IMR-90 (cell line): ENCODE measurements around the gene FBXW5.

Source experiments
- CEBPB ChIP-seq: IDR thresholded peaks from 2 replicates; pipeline ENCODE4 v1.6.1; 2012; ENCODE audit warnings: low read depth, low read length, improper control_type of control experiment
- CTCF ChIP-seq: conservative IDR thresholded peaks from 2 replicates; pipeline ENCODE4 v1.5.1; 2012; ENCODE audit warnings: mild to moderate bottlenecking, low read depth, low read length, improper control_type of control experiment
- MAZ ChIP-seq: IDR thresholded peaks from 2 replicates; pipeline ENCODE4 v1.6.1; 2012; ENCODE audit warnings: low read depth, mild to moderate bottlenecking, low read length, improper control_type of control experiment, moderate library complexity, borderline replicate concordance
- MXI1 ChIP-seq: IDR thresholded peaks from 2 replicates; pipeline ENCODE4 v1.6.1; 2012; ENCODE audit warnings: low read depth, mild to moderate bottlenecking, low read length, moderate library complexity, borderline replicate concordance
- POLR2A ChIP-seq: IDR thresholded peaks from 2 replicates; pipeline ENCODE4 v1.6.1; 2012; ENCODE audit warnings: mild to moderate bottlenecking, low read depth, low read length
- RAD21 ChIP-seq: IDR thresholded peaks from 2 replicates; pipeline ENCODE4 v1.6.1; 2012; ENCODE audit warnings: low read length, improper control_type of control experiment
- RFX5 ChIP-seq: IDR thresholded peaks from 2 replicates; pipeline ENCODE4 v1.8.0; 2012; ENCODE audit warnings: low read depth, mild to moderate bottlenecking, low read length, moderate library complexity
- SMC3 ChIP-seq: fragments of 150-350 bp; IDR thresholded peaks from 2 replicates; pipeline ENCODE4 v1.6.1; 2016; ENCODE audit warnings: low read depth, mild to moderate bottlenecking, antibody characterized with exemption, low read length, moderate library complexity

DNA sequence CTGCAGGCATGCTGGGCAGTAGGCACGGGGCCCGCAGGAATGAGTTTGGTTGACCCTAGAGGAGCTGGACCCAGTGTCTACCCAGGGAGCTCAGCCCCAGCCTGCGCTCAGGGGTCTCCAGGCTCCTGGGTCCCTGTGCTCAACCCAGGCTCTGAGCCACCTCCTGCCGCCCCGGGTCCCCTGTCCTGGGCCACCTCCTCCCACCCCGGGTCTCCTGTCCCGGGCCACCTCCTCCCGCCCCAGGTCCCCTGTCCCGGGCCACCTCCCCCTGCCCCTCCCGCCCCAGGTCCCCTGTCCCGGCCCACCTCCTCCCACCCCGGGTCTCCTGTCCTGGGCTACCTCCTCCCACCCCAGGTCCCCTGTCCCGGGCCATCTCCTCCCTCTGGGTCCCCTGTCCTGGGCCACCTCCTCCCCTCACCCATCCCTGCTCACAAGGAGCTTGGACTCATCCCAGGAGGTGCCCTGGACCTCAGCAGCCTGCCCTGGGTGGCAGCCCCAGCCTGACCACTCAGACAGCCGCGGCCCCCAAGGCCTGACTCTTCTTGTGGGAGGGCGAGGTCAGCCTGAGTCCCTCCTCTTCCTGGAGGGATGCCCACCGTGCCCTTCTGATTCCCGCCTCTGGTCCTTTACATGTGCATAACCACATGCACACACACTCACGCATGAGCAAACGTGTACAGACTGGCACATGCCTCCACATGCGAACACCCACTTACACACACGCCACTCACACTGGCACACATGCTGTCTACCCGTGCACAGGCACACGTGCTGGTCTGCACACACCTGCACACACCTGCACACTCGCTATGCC lies 9.9 kb upstream of the FBXW5 start:
- TF ChIP-seq CTCF = no peak
- no peak for TF ChIP-seq MAZ
- TF ChIP-seq RFX5 = no peak
- no peak for TF ChIP-seq POLR2A
- TF ChIP-seq CEBPB = no peak
- TF ChIP-seq SMC3 = no peak
- no peak for TF ChIP-seq RAD21
- no peak for TF ChIP-seq MXI1
